Subcutaneous abdominal adipose tissue (tissue), 5 donors: Measurements from ENCODE around the gene C11orf21.

ENCODE experiments used
- H3K27ac ChIP-seq: one replicate; pipeline ENCODE4 v1.7.0; 2013; ENCODE audit warnings: low read depth, mild to moderate bottlenecking, inconsistent platforms, low read length, moderate library complexity
- H3K27me3 ChIP-seq, 5 donors: one replicate each; pipeline ENCODE4 v1.7.0; 2013; ENCODE audit warnings: low read length in 5 of 5, inconsistent platforms in 1 of 5; ENCODE audit not compliant: control insufficient read depth in 5 of 5, insufficient read depth in 4 of 5
- H3K36me3 ChIP-seq, 5 donors: one replicate each; pipeline ENCODE4 v1.7.0; 2013; ENCODE audit warnings: low read length in 5 of 5; ENCODE audit not compliant: control insufficient read depth in 5 of 5, insufficient read depth in 5 of 5
- H3K4me1 ChIP-seq, 5 donors: one replicate each; pipeline ENCODE4 v1.7.0; 2013; ENCODE audit warnings: low read length in 5 of 5, mild to moderate bottlenecking in 3 of 5, moderate library complexity in 1 of 5; ENCODE audit not compliant: control insufficient read depth in 5 of 5, insufficient read depth in 5 of 5
- H3K4me3 ChIP-seq, 5 donors: one replicate each; pipeline ENCODE4 v1.7.0; 2013; ENCODE audit warnings: low read length in 5 of 5, low read depth in 1 of 5
- H3K9ac ChIP-seq, 5 donors: one replicate each; pipeline ENCODE4 v1.7.0; 2013; ENCODE audit warnings: low read length in 5 of 5, mild to moderate bottlenecking in 4 of 5, moderate library complexity in 3 of 5
- H3K9me3 ChIP-seq, 5 donors: one replicate each; pipeline ENCODE4 v1.7.0; 2013; ENCODE audit warnings: low read length in 5 of 5; ENCODE audit not compliant: control insufficient read depth in 5 of 5
- donor health status: healthy.
- donor health status: healthy.
- donor health status: healthy.
- donor health status: healthy.
- donor health status: healthy.

The C11orf21 gene

GRCh38 chr11:2297623-2298030 lies 4.1 kb downstream of the C11orf21 start:
- Histone ChIP-seq H3K9ac (no peak overlapping the region), H3K4me3 (no peak overlapping the region), H3K4me1 (peaks cover 0 to 12% (median 4%) of the 10 kb centered on the region in 5 donors), H3K27ac (no peak overlapping the region), H3K9me3 (no peaks in the 10 kb centered on the region), H3K36me3 (no peaks in the 10 kb centered on the region), H3K27me3 (peaks cover 0 to 5% (median 2%) of the 10 kb centered on the region in 5 donors)

- Histone ChIP-seq H3K4me3 (no peak overlapping the region), H3K9ac (no peak overlapping the region), H3K27me3 (peaks cover 0 to 5% (median 2%) of the 10 kb centered on the region in 5 donors), H3K9me3 (no peaks in the 10 kb centered on the region), H3K36me3 (no peaks in the 10 kb centered on the region), H3K27ac (no peak overlapping the region), H3K4me1 (peaks cover 0 to 6% (median 0%) of the 10 kb centered on the region in 5 donors)
These were observed 4.7 kb downstream of the C11orf21 start for GRCh38 chr11:2296913-2297622.

GRCh38 chr11:2295971-2296912 lies 5.5 kb downstream of the C11orf21 start:
- no peak overlapping the region for H3K9ac ChIP-seq
- H3K9me3 ChIP-seq: no peaks in the 10 kb centered on the region
- H3K27ac ChIP-seq: no peak overlapping the region

GRCh38 chr11:2294926-2295290 lies 6.8 kb downstream of the C11orf21 start:
- Histone ChIP-seq H3K36me3 (no peaks in the 10 kb centered on the region), H3K9ac (no peak overlapping the region), H3K27ac (no peak overlapping the region), H3K27me3 (peaks cover 0 to 14% (median 10%) of the 10 kb centered on the region in 5 donors), H3K9me3 (no peaks in the 10 kb centered on the region), H3K4me3 (no peak overlapping the region), H3K4me1 (peaks cover 0 to 8% (median 4%) of the 10 kb centered on the region in 5 donors)

More at GRCh38 chr11:2295971-2296912, 5.5 kb downstream of the C11orf21 start:
- Histone ChIP-seq H3K4me1 (peaks cover 0 to 6% (median 0%) of the 10 kb centered on the region in 5 donors), H3K36me3 (no peaks in the 10 kb centered on the region), H3K4me3 (no peak overlapping the region), H3K27me3 (peaks cover 0 to 5% (median 2%) of the 10 kb centered on the region in 5 donors)

GRCh38 chr11:2293984-2294925 lies 7.5 kb downstream of the C11orf21 start:
- Histone ChIP-seq H3K36me3 (no peaks in the 10 kb centered on the region), H3K9ac (no peak overlapping the region), H3K27me3 (peaks cover 3 to 17% (median 9%) of the 10 kb centered on the region in 5 donors), H3K27ac (no peak overlapping the region), H3K4me1 (peaks cover 0 to 15% (median 4%) of the 10 kb centered on the region in 5 donors), H3K4me3 (no peak overlapping the region), H3K9me3 (no peaks in the 10 kb centered on the region)

- Histone ChIP-seq H3K27ac (no peak overlapping the region), H3K27me3 (peaks cover 3 to 17% (median 12%) of the 10 kb centered on the region in 5 donors), H3K4me3 (no peak overlapping the region), H3K36me3 (no peaks in the 10 kb centered on the region), H3K9me3 (no peaks in the 10 kb centered on the region), H3K9ac (no peak overlapping the region), H3K4me1 (peaks cover 0 to 18% (median 4%) of the 10 kb centered on the region in 5 donors)
These were observed 8.2 kb downstream of the C11orf21 start for GRCh38 chr11:2293531-2293971.

GRCh38 chr11:2290351-2290841 lies 11.3 kb downstream of the C11orf21 start:
- Histone ChIP-seq H3K4me1 (peaks cover 0 to 27% (median 4%) of the 10 kb centered on the region in 5 donors), H3K27me3 (peaks cover 3 to 21% (median 14%) of the 10 kb centered on the region in 5 donors), H3K9ac (no peak overlapping the region), H3K9me3 (no peaks in the 10 kb centered on the region), H3K27ac (no peak overlapping the region), H3K4me3 (peak overlapping the region in 2 of 5 donors; percentile 17 to 31), H3K36me3 (no peaks in the 10 kb centered on the region)

- Histone ChIP-seq H3K4me1 (peaks cover 0 to 27% (median 4%) of the 10 kb centered on the region in 5 donors), H3K36me3 (no peaks in the 10 kb centered on the region), H3K9ac (no peak overlapping the region), H3K4me3 (peak overlapping the region in 2 of 5 donors; percentile 17 to 31), H3K9me3 (no peaks in the 10 kb centered on the region), H3K27me3 (peaks cover 3 to 21% (median 17%) of the 10 kb centered on the region in 5 donors), H3K27ac (no peak overlapping the region)
These were observed 11.9 kb downstream of the C11orf21 start for GRCh38 chr11:2289859-2290258.

- Histone ChIP-seq H3K27ac (no peak overlapping the region), H3K9ac (no peak overlapping the region), H3K36me3 (no peaks in the 10 kb centered on the region), H3K9me3 (no peaks in the 10 kb centered on the region), H3K4me1 (peaks cover 0 to 27% (median 4%) of the 10 kb centered on the region in 5 donors), H3K27me3 (peaks cover 3 to 21% (median 17%) of the 10 kb centered on the region in 5 donors), H3K4me3 (peak overlapping the region in 2 of 5 donors; percentile 17 to 31)
These were observed 12.4 kb downstream of the C11orf21 start for GRCh38 chr11:2289350-2289749.
